ENCODE measurements around the gene KLHL26. TPM values are rescaled to one million over a fixed set of nuclear protein-coding genes. Genes with fewer than 3 reads are reported as not detected.

Gene KLHL26
- total RNA-seq, 4 donors from 2014 or later: 6.7 to 29.0 (median 12.1) TPM

DNA sequence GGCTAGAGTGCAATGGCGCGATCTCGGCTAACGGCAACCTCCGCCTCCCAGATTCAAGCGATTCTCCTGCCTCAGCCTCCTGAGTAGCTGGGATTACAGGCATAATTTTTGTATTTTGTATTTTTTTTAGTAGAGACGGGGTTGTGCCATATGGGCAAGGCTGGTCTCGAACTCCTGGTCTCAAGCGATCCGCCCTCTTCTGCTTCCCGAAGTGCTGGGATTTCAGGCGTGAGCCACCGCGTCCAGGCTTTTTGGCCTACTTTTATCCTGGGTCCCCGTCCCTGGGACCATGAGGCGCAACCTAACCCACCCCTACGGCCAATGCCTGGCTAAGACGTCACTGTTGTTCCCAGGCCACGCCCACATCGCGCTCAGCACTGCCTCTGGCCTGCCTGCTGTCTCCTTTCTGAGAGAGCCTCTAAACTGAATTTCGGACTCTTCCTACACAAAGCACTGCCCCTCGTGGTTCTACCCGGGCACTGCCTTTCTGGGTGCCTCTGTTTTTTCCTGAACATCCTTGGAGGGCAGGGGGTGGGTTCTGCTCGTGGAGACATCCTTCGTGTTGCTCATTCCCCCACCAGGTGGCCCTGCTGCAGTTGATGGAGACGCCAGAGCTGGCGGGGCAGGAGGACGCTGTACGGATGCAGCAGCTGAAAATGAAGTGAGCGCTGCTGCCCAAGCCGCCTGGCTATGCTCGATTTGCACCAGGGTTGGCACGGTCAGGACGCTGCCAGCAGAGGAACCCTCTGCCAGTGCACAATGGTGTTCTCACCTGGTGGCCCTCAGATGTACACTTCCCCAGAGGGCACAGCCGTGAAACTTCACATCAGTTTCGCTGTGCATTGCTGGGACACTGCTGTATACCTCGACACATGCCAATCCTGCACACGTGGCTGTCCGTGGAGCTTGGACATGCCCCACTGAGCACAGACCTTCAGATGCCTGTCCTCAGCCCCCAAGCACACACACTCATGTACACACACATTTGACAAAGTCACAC is 46.3 kb upstream of the KLHL26 start:
- TF ChIP-seq, protein P1, sequence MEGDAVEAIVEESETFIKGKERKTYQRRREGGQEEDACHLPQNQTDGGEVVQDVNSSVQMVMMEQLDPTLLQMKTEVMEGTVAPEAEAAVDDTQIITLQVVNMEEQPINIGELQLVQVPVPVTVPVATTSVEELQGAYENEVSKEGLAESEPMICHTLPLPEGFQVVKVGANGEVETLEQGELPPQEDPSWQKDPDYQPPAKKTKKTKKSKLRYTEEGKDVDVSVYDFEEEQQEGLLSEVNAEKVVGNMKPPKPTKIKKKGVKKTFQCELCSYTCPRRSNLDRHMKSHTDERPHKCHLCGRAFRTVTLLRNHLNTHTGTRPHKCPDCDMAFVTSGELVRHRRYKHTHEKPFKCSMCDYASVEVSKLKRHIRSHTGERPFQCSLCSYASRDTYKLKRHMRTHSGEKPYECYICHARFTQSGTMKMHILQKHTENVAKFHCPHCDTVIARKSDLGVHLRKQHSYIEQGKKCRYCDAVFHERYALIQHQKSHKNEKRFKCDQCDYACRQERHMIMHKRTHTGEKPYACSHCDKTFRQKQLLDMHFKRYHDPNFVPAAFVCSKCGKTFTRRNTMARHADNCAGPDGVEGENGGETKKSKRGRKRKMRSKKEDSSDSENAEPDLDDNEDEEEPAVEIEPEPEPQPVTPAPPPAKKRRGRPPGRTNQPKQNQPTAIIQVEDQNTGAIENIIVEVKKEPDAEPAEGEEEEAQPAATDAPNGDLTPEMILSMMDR (IDR thresholded peaks at IDR 0.05; ENCODE audit: low read depth): no peak

DNA sequence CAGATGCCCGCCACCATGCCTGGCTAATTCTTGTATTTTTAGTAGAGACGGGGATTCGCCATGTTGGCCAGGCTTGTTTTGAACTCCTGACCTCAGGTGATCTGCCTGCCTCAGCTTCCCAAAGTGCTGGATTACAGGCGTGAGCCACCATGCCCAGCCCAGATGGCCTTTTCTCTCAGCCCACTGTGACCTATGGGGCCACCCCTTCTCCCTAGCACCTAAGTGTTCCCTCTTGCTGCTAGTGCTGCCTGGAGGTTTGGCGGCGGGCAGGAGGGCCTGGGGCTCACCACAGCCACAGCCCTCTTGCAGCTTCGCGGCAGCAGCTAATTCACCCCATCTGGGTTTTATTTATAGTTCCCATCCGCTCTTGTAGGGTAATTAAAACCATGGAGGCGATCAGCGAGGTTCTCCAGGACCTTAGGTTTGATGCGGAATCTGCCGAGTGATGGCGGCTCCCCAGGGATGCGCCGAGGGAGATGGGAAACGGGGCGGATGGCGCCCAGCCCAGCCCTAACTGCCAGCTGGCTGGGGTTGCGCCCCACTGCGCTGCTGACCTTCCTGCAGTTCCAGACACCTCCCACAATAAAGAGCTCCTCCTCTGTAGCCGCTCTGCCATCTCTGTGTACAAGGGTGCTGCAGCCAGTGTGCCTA is 45.0 kb upstream of the KLHL26 start:
- TF ChIP-seq, protein P1 (IDR thresholded peaks at IDR 0.05; ENCODE audit: low read depth): no peak

DNA sequence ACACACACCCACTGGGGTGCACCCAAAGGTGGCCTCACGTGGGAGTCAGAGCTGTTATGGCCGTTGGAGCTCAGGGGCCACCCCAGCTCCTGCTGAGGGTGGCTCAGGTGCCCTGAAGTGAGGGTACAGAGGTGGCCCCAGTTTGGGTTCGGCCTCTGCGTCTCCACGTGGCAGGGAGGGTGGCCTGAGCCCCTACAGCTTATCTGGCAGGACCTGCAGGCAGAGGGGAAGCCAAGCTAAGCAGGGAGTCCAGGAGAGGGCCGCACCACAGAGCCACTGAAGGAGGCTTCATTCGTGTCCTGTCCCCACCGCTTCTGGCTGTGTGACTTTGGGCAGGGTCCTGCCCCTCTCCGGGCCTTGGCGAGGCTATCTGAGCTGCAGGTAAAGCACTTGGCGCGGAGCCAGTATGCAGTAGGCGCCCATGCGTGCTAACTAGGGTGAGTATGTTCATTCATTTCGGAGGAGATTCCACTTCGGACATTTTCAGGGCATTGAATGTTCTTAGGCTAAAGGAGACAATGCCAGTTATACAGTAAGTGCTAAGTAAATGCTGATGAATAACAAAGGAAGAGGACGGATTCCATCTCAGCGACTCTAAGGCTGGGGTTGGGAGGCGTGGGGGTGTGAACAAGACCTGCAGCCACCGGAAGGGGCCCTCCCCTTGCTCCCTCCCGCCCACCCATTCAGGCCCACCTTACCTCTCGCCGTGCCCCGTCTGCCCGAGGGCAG is 43.3 kb upstream of the KLHL26 start:
- TF ChIP-seq, protein P1 (IDR thresholded peaks at IDR 0.05; ENCODE audit: low read depth): no peak

DNA sequence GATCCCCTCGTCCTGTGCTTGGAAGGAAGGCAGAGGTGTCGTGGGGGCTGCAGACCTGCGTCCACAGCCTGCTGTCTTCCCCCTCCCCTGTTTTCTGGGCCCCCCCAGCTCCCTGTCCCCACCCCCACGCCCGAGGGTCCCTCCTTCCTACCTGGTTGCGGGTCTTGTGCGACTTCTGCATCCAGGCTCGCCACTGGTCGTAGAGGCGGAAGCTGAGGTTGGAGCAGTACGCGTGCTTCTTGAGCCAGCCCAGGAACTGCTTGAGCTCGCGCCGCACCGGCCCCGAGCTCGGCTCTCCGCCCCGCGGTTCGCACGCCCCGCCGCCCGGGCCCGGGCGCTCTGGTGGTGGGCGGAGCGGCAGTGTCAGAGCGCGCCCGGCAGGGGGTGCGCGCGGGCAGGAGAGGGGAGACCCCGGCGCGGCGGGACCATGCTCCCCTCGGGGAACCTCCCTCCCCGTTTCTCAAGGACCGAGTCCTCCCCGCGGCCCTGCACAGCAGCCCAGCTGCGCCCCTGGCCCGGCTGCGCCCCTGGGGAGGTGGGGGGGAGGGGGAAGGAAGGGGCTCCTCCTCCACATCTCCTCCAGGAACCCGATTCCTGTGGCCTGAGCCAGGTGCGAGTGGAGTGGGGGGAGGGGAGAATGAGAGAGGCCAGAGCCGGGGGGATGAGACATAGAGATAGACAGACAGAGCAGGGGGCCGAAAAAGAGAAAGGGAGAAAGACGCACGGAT is 42.6 kb upstream of the KLHL26 start:
- TF ChIP-seq, protein P1 (IDR thresholded peaks at IDR 0.05; ENCODE audit: low read depth): no peak

DNA sequence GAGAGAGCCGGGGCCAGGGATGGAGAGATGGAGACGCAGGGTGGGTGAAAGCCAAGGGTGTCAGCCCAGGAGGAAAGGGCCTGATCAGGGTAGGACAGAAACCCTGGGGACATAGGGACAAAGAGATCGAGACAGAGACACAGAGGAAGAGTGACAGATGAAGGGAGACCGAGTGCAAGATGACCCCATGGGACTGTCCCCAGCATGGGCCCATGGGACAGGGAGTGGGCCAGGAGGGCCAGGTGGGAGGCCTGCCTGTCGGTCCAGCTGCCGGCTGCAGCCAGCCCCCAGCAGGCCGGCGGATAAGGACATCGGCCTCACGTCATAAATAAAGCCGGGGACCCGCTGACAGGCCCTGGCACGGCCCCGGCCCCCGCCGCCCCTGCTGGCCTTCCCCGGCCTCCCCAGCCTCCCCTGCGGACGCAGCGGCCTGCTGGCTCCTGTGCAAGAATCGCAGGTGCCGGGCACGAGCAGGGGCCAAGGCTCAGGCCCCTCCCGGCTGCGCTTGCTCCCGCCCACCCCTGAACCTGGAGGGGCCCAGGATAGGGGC is 41.9 kb upstream of the KLHL26 start:
- TF ChIP-seq, protein P1 (IDR thresholded peaks at IDR 0.05; ENCODE audit: low read depth): no peak

DNA sequence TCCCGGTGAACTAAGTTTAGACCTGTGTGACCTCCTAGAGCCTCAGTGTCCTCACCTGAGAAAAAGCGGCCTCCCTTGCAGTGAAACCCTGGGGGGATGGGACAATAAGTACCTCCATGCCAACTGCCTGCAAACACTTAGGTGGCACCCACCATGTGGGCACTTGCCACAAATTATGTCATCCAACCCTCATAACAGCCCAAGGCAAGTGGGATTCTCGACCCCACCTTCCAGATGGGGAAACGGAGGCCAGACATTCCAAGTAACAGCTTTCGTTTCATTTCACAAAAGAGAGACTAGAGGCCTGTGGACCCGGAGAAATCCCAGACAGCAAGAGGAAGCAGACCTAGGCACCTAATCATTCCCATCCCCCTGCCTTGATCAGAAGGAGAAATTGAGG is 41.4 kb upstream of the KLHL26 start:
- TF ChIP-seq, protein P1 (IDR thresholded peaks at IDR 0.05; ENCODE audit: low read depth): no peak

Data from subcutaneous adipose tissue (tissue), 4 donors.